ENCODE results near the gene USP43.

GRCh38 chr17:9700136-9700535 lies 54.8 kb downstream of the USP43 start:
- TF ChIP-seq CTCF (conservative IDR thresholded peaks at IDR 0.05; ENCODE audit: low read depth, low read length): no peak
- TF ChIP-seq EZH2 (IDR thresholded peaks at IDR 0.05; ENCODE audit: low read length, unreplicated experiment): no peak

Measured in PC-3 (cell line).